ENCODE data around the gene GPD2. TPM values are rescaled to one million over a fixed set of nuclear protein-coding genes. Genes with fewer than 3 reads are reported as not detected.

The GPD2 gene
- total and polyA plus RNA-seq, 11 donors, result 3.5 to 24.8 (median 14.1) TPM

GRCh38 chr2:156486147-156486546 is 50.0 kb downstream of the GPD2 start:
- intact Hi-C loops (cut with DNase I), result no loop called here
- Histone ChIP-seq H3K36me3 (no peaks in the 10 kb centered on the region), H3K27ac (no peak overlapping the region), H3K4me3 (no peak overlapping the region), H3K4me1 (peaks cover 0 to 5% (median 0%) of the 10 kb centered on the region in 12 donors), H3K27me3 (no peaks in the 10 kb centered on the region), H3K9me3 (no peaks in the 10 kb centered on the region)
- no peak for ATAC-seq
- WGBS, 4 donors, result 48 to 68% (median 65%) methylated on average over 4 of the region's 4 CpGs
- TF ChIP-seq POLR2A (IDR thresholded peaks at IDR 0.05) (no peak), CTCF (IDR thresholded peaks at IDR 0.05) (no peak)
- DNase-seq, result no peak

GRCh38 chr2:156486614-156487013 is 50.4 kb downstream of the GPD2 start:
- H3K27me3 ChIP-seq, result no peaks in the 10 kb centered on the region
- no peaks in the 10 kb centered on the region for H3K36me3 ChIP-seq
- no peaks in the 10 kb centered on the region for H3K9me3 ChIP-seq
- 96 to 99% (median 98%) methylated on average over 2 of the region's 2 CpGs for WGBS, 4 donors
- intact Hi-C loops (cut with DNase I), result no loop called here
- no peak overlapping the region for H3K27ac ChIP-seq
- DNase-seq, result no peak
- H3K4me3 ChIP-seq, result no peak overlapping the region
- ATAC-seq, result no peak
- H3K4me1 ChIP-seq, result peaks cover 0 to 5% (median 0%) of the 10 kb centered on the region in 12 donors
- no peak for TF ChIP-seq POLR2A (IDR thresholded peaks at IDR 0.05)
- TF ChIP-seq CTCF (IDR thresholded peaks at IDR 0.05), result no peak

- no peaks in the 10 kb centered on the region for H3K9me3 ChIP-seq
- ATAC-seq (no peak), DNase-seq (no peak)
- H3K27me3 ChIP-seq, result no peaks in the 10 kb centered on the region
- H3K4me1 ChIP-seq, result peaks cover 0 to 5% (median 0%) of the 10 kb centered on the region in 12 donors
- TF ChIP-seq CTCF (IDR thresholded peaks at IDR 0.05) (no peak), POLR2A (IDR thresholded peaks at IDR 0.05) (no peak)
- H3K27ac ChIP-seq, result no peak overlapping the region
- H3K36me3 ChIP-seq, result no peaks in the 10 kb centered on the region
- no peak overlapping the region for H3K4me3 ChIP-seq
- intact Hi-C loops (cut with DNase I), result no loop called here
- WGBS, 4 donors, result 96 to 98% (median 98%) methylated on average over 1 of the region's 1 CpG
Observed at GRCh38 chr2:156489195-156489594, 53.0 kb downstream of the GPD2 start.

- ATAC-seq (no peak), DNase-seq (no peak)
- Histone ChIP-seq H3K4me1 (peaks cover 0 to 5% (median 0%) of the 10 kb centered on the region in 12 donors), H3K27ac (no peak overlapping the region), H3K27me3 (no peaks in the 10 kb centered on the region), H3K36me3 (no peaks in the 10 kb centered on the region), H3K4me3 (no peak overlapping the region), H3K9me3 (no peaks in the 10 kb centered on the region)
- TF ChIP-seq CTCF (IDR thresholded peaks at IDR 0.05) (no peak), POLR2A (IDR thresholded peaks at IDR 0.05) (no peak)
- 76 to 89% (median 82%) methylated on average over 5 of the region's 6 CpGs for WGBS, 4 donors
- intact Hi-C loops (cut with DNase I), result no loop called here
Observed at GRCh38 chr2:156489750-156490465, 53.7 kb downstream of the GPD2 start.

Data from heart left ventricle (tissue), 16 donors.